Peyer's patch (tissue), 4 donors: ENCODE measurements around the gene PAQR4.

Source experiments
- POLR2A ChIP-seq, 2 donors: fragments of 450-650 bp; IDR thresholded peaks; one replicate each; pipeline ENCODE4 v1.5.1; 2017; ENCODE audit warnings: antibody characterized with exemption in 2 of 2, mild to moderate bottlenecking in 2 of 2, moderate library complexity in 2 of 2
- TF ChIP-seq, protein P1 (sequence below), 6 experiments: fragments of 450-650 bp in 4 of 6; fragments of 200-600 bp in 2 of 6; sonication (generic) in 1 of 6; IDR thresholded peaks; one replicate each; pipeline ENCODE4 v1.5.1; 2017 to 2019; ENCODE audit warnings: antibody characterized with exemption in 6 of 6, mild to moderate bottlenecking in 3 of 6, moderate library complexity in 1 of 6

DNA sequence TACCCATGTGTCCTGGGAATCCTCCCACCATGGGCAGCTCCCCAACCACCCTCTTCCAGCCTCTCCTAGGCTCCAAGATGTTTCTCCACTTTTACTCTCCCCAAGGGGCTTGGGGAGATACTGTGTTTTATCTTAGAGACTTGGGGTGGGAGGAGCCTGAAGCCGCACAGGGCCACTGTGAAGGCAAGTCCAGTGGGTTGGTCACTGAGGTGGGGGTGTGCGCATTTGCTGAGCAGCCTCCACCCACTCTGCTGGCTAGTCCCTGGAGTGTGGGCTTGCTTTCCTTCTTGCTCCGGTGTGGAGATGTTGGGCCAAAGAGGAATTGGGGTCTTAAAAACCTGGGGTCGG is 39.5 kb downstream of the PAQR4 start:
- TF ChIP-seq, protein P1, sequence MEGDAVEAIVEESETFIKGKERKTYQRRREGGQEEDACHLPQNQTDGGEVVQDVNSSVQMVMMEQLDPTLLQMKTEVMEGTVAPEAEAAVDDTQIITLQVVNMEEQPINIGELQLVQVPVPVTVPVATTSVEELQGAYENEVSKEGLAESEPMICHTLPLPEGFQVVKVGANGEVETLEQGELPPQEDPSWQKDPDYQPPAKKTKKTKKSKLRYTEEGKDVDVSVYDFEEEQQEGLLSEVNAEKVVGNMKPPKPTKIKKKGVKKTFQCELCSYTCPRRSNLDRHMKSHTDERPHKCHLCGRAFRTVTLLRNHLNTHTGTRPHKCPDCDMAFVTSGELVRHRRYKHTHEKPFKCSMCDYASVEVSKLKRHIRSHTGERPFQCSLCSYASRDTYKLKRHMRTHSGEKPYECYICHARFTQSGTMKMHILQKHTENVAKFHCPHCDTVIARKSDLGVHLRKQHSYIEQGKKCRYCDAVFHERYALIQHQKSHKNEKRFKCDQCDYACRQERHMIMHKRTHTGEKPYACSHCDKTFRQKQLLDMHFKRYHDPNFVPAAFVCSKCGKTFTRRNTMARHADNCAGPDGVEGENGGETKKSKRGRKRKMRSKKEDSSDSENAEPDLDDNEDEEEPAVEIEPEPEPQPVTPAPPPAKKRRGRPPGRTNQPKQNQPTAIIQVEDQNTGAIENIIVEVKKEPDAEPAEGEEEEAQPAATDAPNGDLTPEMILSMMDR (IDR thresholded peaks at IDR 0.05) = no peak
- TF ChIP-seq POLR2A (IDR thresholded peaks at IDR 0.05) = no peak
